GM19238 (cell line): ENCODE data around the gene TGFBR2.

Experiments used
- DNase-seq: peaks from one replicate; pipeline ENCODE4 v3.0.0; 2011; ENCODE audit warnings: low spot score; ENCODE audit not compliant: insufficient read length

The TGFBR2 gene

GRCh38 chr3:30606301-30607031 lies at the start of gene TGFBR2:
Gene TGFBR2 (plus strand): TSS chr3:30606601. CDS start chr3:30606884, 283 bp downstream.
- DNase-seq, result peak; percentile 39

- no peak for DNase-seq
Observed at GRCh38 chr3:30557746-30558303, 48.6 kb upstream of the TGFBR2 start.

- DNase-seq, result no peak
Observed at GRCh38 chr3:30563956-30564355, 42.4 kb upstream of the TGFBR2 start.

GRCh38 chr3:30567139-30567753 lies 39.2 kb upstream of the TGFBR2 start:
- DNase-seq, result no peak

- DNase-seq, result no peak
Observed at GRCh38 chr3:30576946-30577345, 29.5 kb upstream of the TGFBR2 start.

GRCh38 chr3:30577788-30578187 lies 28.6 kb upstream of the TGFBR2 start:
- no peak for DNase-seq

GRCh38 chr3:30578479-30578878 lies 27.9 kb upstream of the TGFBR2 start:
- no peak for DNase-seq

GRCh38 chr3:30578986-30579579 lies 27.3 kb upstream of the TGFBR2 start:
- DNase-seq, result no peak

- DNase-seq, result no peak
Observed at GRCh38 chr3:30581067-30581585, 25.3 kb upstream of the TGFBR2 start.

GRCh38 chr3:30581982-30582381 lies 24.4 kb upstream of the TGFBR2 start:
- DNase-seq, result no peak

GRCh38 chr3:30583973-30584372 lies 22.4 kb upstream of the TGFBR2 start:
- no peak for DNase-seq

- DNase-seq, result no peak
Observed at GRCh38 chr3:30585654-30586053, 20.7 kb upstream of the TGFBR2 start.

GRCh38 chr3:30586096-30586805 lies 20.1 kb upstream of the TGFBR2 start:
- DNase-seq, result no peak

GRCh38 chr3:30586806-30587486 lies 19.5 kb upstream of the TGFBR2 start:
- DNase-seq, result no peak

- DNase-seq, result no peak
Observed at GRCh38 chr3:30587904-30588303, 18.5 kb upstream of the TGFBR2 start.

GRCh38 chr3:30596152-30596551 lies 10.2 kb upstream of the TGFBR2 start:
- no peak for DNase-seq

GRCh38 chr3:30597131-30597768 lies 9.2 kb upstream of the TGFBR2 start:
- DNase-seq, result no peak

- no peak for DNase-seq
Observed at GRCh38 chr3:30597769-30598134, 8.6 kb upstream of the TGFBR2 start.

- DNase-seq, result no peak
Observed at GRCh38 chr3:30598668-30599545, 7.5 kb upstream of the TGFBR2 start.

- DNase-seq, result no peak
Observed at GRCh38 chr3:30600572-30600971, 5.8 kb upstream of the TGFBR2 start.
